ENCODE data around the gene SULT1C2.

Gene SULT1C2

DNA sequence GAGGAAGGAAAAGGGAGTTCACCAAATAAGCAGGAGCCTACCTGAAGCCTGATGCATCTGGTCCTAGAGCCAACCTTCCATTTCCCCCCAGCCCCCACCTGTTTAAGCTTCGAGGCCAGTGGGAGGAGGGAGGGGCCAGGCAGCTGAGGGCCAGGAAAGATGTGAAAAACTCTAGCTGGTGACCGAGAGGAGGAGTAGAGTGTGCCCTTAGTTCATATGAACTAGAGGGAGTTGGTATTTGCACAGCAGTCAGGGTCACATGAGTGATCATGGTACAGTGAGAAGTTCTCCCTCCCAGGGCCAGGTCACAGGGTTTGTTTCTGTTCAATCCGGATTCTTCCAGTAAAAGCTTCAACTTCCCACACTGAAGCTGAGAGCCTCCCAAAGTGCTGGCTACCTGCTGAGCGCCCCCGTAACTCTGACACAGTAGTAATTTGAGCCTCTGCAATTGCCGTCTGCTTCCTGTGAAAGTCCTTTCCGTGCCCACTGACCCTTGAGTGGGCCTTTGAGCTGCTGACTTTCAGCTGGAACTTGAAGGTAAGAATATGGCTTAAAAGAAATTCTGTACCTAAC lies at the start of gene SULT1C2:
SULT1C2 (plus strand) TSS at position 362 of the 573 bp plus-strand sequence. CDS start 4,773 bp downstream, outside the sequence.
- Histone ChIP-seq H3K9me3 (ENCODE audit: insufficient read depth, low read depth, low read length) (no peaks in the 10 kb centered on the region), H3K9me2 (replicated peaks; ENCODE audit: low read depth, low read length) (no peaks in the 10 kb centered on the region), H3F3A (ENCODE audit: low read depth) (no peaks in the 10 kb centered on the region), H3K9ac (ENCODE audit: low read depth, low read length, poor library complexity, severe bottlenecking) (no peak within 1 kb of the TSS), H3K27me3 (ENCODE audit: insufficient read depth, low read length, poor library complexity, severe bottlenecking) (no peaks in the 10 kb centered on the region), H3K4me2 (ENCODE audit: low read depth, low read length, poor library complexity, severe bottlenecking) (no peak within 1 kb of the TSS), H3K36me3 (ENCODE audit: insufficient read depth, low read length) (no peaks in the 10 kb centered on the region), H3K4me1 (ENCODE audit: insufficient read depth, low read length, poor library complexity, severe bottlenecking) (no peaks in the 10 kb centered on the region), H4K20me1 (ENCODE audit: insufficient read depth, low read length, poor library complexity, severe bottlenecking) (no peaks in the 10 kb centered on the region), H2AFZ (ENCODE audit: low read length) (no peak within 1 kb of the TSS), H3K79me2 (ENCODE audit: insufficient read depth, low read length) (no peaks in the 10 kb centered on the region), H3K4me3 (ENCODE audit: low read length, poor library complexity, severe bottlenecking) (no peak within 1 kb of the TSS)
- no peak for TF ChIP-seq EZH2phosphoT487 (IDR thresholded peaks at IDR 0.05; ENCODE audit: borderline replicate concordance)

- Histone ChIP-seq H3K4me1 (ENCODE audit: insufficient read depth, low read length, poor library complexity, severe bottlenecking) (no peaks in the 10 kb centered on the region), H3K4me3 (ENCODE audit: low read length, poor library complexity, severe bottlenecking) (no peak within 1 kb of the TSS), H3K9ac (ENCODE audit: low read depth, low read length, poor library complexity, severe bottlenecking) (no peak within 1 kb of the TSS), H3K79me2 (ENCODE audit: insufficient read depth, low read length) (no peaks in the 10 kb centered on the region), H3F3A (ENCODE audit: low read depth) (no peaks in the 10 kb centered on the region), H2AFZ (ENCODE audit: low read length) (no peak within 1 kb of the TSS), H3K27me3 (ENCODE audit: insufficient read depth, low read length, poor library complexity, severe bottlenecking) (no peaks in the 10 kb centered on the region), H3K36me3 (ENCODE audit: insufficient read depth, low read length) (no peaks in the 10 kb centered on the region), H3K9me2 (replicated peaks; ENCODE audit: low read depth, low read length) (no peaks in the 10 kb centered on the region), H4K20me1 (ENCODE audit: insufficient read depth, low read length, poor library complexity, severe bottlenecking) (no peaks in the 10 kb centered on the region), H3K4me2 (ENCODE audit: low read depth, low read length, poor library complexity, severe bottlenecking) (no peak within 1 kb of the TSS), H3K9me3 (ENCODE audit: insufficient read depth, low read depth, low read length) (0 out of 2 replicates have a peak, but pooled peaks cover 3% of the 10 kb centered on the region)
- TF ChIP-seq, protein P1, sequence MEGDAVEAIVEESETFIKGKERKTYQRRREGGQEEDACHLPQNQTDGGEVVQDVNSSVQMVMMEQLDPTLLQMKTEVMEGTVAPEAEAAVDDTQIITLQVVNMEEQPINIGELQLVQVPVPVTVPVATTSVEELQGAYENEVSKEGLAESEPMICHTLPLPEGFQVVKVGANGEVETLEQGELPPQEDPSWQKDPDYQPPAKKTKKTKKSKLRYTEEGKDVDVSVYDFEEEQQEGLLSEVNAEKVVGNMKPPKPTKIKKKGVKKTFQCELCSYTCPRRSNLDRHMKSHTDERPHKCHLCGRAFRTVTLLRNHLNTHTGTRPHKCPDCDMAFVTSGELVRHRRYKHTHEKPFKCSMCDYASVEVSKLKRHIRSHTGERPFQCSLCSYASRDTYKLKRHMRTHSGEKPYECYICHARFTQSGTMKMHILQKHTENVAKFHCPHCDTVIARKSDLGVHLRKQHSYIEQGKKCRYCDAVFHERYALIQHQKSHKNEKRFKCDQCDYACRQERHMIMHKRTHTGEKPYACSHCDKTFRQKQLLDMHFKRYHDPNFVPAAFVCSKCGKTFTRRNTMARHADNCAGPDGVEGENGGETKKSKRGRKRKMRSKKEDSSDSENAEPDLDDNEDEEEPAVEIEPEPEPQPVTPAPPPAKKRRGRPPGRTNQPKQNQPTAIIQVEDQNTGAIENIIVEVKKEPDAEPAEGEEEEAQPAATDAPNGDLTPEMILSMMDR (conservative IDR thresholded peaks at IDR 0.05; ENCODE audit: low read length), result no peak
- TF ChIP-seq EZH2phosphoT487 (IDR thresholded peaks at IDR 0.05; ENCODE audit: borderline replicate concordance), result no peak
Observed at GRCh38 chr2:108239786-108240185, 48.9 kb upstream of the SULT1C2 start, which contains the start of gene SULT1C3. Gene SULT1C3 (plus strand): TSS chr2:108239968. CDS start chr2:108247195, 7,227 bp downstream.

- Histone ChIP-seq H3K9me2 (replicated peaks; ENCODE audit: low read depth, low read length) (no peaks in the 10 kb centered on the region), H3F3A (ENCODE audit: low read depth) (no peaks in the 10 kb centered on the region), H2AFZ (ENCODE audit: low read length) (no peak overlapping the region), H3K9me3 (ENCODE audit: insufficient read depth, low read depth, low read length) (peaks cover 3% of the 10 kb centered on the region; the same call in 1 of the 2 replicates), H3K27me3 (ENCODE audit: insufficient read depth, low read length, poor library complexity, severe bottlenecking) (no peaks in the 10 kb centered on the region), H3K4me1 (ENCODE audit: insufficient read depth, low read length, poor library complexity, severe bottlenecking) (no peaks in the 10 kb centered on the region), H3K4me3 (ENCODE audit: low read length, poor library complexity, severe bottlenecking) (no peak overlapping the region), H3K79me2 (ENCODE audit: insufficient read depth, low read length) (no peaks in the 10 kb centered on the region), H4K20me1 (ENCODE audit: insufficient read depth, low read length, poor library complexity, severe bottlenecking) (no peaks in the 10 kb centered on the region), H3K36me3 (ENCODE audit: insufficient read depth, low read length) (no peaks in the 10 kb centered on the region), H3K9ac (ENCODE audit: low read depth, low read length, poor library complexity, severe bottlenecking) (no peak overlapping the region), H3K4me2 (ENCODE audit: low read depth, low read length, poor library complexity, severe bottlenecking) (no peak overlapping the region)
- no peak for TF ChIP-seq EZH2phosphoT487 (IDR thresholded peaks at IDR 0.05; ENCODE audit: borderline replicate concordance)
- TF ChIP-seq, protein P1 (conservative IDR thresholded peaks at IDR 0.05; ENCODE audit: low read length), result no peak
Observed at GRCh38 chr2:108240966-108241365, 47.7 kb upstream of the SULT1C2 start.

- Histone ChIP-seq H3K9ac (ENCODE audit: low read depth, low read length, poor library complexity, severe bottlenecking) (no peak overlapping the region), H3K9me2 (replicated peaks; ENCODE audit: low read depth, low read length) (no peaks in the 10 kb centered on the region), H4K20me1 (ENCODE audit: insufficient read depth, low read length, poor library complexity, severe bottlenecking) (no peaks in the 10 kb centered on the region), H3F3A (ENCODE audit: low read depth) (no peaks in the 10 kb centered on the region), H3K4me2 (ENCODE audit: low read depth, low read length, poor library complexity, severe bottlenecking) (no peak overlapping the region), H3K27me3 (ENCODE audit: insufficient read depth, low read length, poor library complexity, severe bottlenecking) (no peaks in the 10 kb centered on the region), H3K36me3 (ENCODE audit: insufficient read depth, low read length) (no peaks in the 10 kb centered on the region), H3K79me2 (ENCODE audit: insufficient read depth, low read length) (no peaks in the 10 kb centered on the region), H3K4me1 (ENCODE audit: insufficient read depth, low read length, poor library complexity, severe bottlenecking) (no peaks in the 10 kb centered on the region), H3K9me3 (ENCODE audit: insufficient read depth, low read depth, low read length) (no peaks in the 10 kb centered on the region; the same call in 1 of the 2 replicates), H2AFZ (ENCODE audit: low read length) (no peak overlapping the region), H3K4me3 (ENCODE audit: low read length, poor library complexity, severe bottlenecking) (no peak overlapping the region)
- TF ChIP-seq EZH2phosphoT487 (IDR thresholded peaks at IDR 0.05; ENCODE audit: borderline replicate concordance), result no peak
- TF ChIP-seq, protein P1 (conservative IDR thresholded peaks at IDR 0.05; ENCODE audit: low read length), result no peak
Observed at GRCh38 chr2:108243566-108243965, 45.1 kb upstream of the SULT1C2 start.

Data from Loucy (cell line).